Smooth muscle cell of the brain vasculature (primary cell): ENCODE data around the gene ZEB2.
"Not testable (repeated sequence)": the region's sequence is repeated elsewhere in the genome, so short reads cannot be mapped to it uniquely, and the experiment has no call there.

ENCODE experiments used
- DNase-seq: peaks from one replicate; pipeline ENCODE4 v3.0.0-alpha.2; 2012; ENCODE audit warnings: low read depth, low spot score

The ZEB2 gene

GRCh38 chr2:144385381-144385780, 134.5 kb downstream of the ZEB2 start:
- DNase-seq, result no peak

GRCh38 chr2:144383571-144384100, 136.3 kb downstream of the ZEB2 start:
- no peak for DNase-seq

DNA sequence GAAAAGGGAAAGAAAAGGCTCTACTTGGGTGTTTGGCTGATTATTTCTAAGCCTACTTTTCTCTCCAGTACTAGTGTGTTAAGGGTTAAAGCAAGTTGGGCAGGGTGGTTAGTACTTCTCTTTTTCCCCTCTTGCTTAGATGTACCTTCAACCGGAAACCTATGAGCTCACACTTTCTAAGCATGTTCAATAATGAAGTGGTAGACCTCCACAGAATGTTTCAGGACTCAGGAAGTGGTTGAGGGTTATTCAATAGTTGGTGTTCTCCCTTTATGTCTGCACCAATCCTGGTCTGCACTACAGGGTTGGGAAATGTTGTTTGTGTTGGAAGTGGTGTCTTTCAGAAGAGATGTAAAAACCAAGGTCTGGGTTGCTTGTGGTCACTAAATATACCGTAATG, 137.1 kb downstream of the ZEB2 start:
- no peak for DNase-seq

- DNase-seq, result no peak
Measured at GRCh38 chr2:144381716-144382115, 138.2 kb downstream of the ZEB2 start.

GRCh38 chr2:144379851-144380311, 140.0 kb downstream of the ZEB2 start:
- no peak for DNase-seq

DNA sequence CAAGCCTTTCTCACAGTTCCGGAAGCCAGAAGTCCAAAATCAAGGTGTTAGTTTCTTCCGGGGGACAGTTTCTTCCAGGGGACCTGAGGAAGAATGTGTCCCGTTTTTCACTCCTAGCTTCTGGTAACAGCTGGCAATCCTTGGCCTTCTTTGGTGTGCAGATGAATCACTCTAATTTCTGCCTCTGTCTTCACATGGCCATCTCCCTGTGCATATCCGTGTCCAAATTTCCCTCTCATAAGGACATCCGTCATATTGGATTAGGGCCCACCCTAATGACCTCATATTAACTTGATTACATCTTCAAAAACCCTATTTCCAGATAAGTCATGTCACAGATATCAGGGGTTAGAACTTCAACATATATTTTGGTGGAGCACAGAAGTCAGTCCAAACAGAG, 141.4 kb downstream of the ZEB2 start:
- DNase-seq, result no peak

DNA sequence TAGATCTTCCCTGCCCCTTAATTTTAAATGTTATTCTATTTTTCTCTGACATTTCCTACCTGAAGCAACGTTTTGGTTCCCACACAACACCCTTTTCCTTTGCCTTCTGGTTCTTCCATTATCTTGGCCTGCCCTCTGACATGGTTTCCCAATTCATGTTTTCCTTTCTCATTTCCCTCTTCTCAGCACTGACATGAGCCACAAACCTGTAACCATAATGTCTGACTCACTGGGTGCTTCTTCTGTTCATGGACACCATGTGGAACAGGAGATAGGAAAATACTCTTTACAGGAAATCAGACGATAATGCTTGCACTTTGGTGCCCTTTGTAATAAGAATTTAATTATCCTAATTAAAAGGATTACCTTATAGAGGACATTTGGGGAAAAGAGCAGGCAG, 142.0 kb downstream of the ZEB2 start:
- no peak for DNase-seq

- no peak for DNase-seq
Measured at GRCh38 chr2:144376926-144377325, 143.0 kb downstream of the ZEB2 start.

DNA sequence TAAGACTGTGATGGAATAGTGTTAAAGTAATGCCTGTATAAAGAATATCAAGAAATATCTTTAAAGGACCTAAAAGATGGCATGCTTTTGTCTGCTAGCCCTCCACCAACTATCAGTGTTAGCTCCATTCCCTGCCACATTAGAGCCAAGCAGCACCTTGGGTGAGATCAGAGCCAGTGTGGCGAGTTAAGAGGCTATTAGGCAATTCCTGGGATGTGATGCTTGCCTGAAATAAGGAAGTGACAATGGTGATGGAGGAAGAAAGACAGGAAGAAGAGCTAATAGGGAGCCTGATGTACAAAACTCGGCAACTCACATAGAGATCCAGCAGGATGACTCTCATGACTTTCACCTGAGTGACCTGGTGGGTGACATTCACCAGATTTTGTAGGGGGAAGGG, 143.5 kb downstream of the ZEB2 start:
- no peak for DNase-seq

GRCh38 chr2:144374163-144374661, 145.7 kb downstream of the ZEB2 start:
- no peak for DNase-seq

- no peak for DNase-seq
Measured at GRCh38 chr2:144372410-144373080, 147.4 kb downstream of the ZEB2 start.

DNA sequence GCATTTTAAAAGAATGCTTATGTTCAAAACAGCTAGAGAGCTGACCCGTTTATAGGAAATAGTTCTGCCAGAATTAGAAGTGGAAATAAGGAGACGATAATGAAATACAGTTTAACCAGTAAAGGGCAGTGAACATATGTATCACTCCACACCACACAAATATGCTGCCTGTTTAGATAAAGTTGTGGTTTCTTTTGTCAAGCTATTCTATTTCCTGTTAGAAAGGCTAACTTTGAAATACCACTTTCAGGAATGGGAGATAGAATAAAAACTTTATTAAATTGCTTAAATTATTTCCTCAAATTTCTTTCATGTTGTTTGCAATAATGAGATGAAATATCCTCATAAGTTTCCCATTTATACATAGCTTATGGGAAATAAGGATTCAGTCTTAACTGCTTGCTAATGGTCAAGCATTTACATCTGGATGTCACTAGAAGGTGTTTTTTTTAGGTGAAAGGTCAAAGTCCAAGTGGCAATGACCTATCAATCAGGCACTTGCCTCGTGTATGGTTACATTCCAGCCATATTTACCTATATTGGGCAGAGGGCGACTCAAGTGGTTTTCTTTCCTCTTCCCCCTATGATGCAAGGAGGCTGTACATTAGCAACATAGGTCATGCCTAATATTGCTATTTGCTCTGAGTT, 148.9 kb downstream of the ZEB2 start:
- DNase-seq, result no peak

- no peak for DNase-seq
Measured at GRCh38 chr2:144369416-144369815, 150.5 kb downstream of the ZEB2 start.

- DNase-seq, result no peak
Measured at GRCh38 chr2:144366825-144367429, 153.0 kb downstream of the ZEB2 start.

- DNase-seq, result peak; percentile 87
Measured at GRCh38 chr2:144364944-144365738, 154.8 kb downstream of the ZEB2 start.

GRCh38 chr2:144364247-144364646, 155.7 kb downstream of the ZEB2 start:
- DNase-seq, result not testable (repeated sequence)

DNA sequence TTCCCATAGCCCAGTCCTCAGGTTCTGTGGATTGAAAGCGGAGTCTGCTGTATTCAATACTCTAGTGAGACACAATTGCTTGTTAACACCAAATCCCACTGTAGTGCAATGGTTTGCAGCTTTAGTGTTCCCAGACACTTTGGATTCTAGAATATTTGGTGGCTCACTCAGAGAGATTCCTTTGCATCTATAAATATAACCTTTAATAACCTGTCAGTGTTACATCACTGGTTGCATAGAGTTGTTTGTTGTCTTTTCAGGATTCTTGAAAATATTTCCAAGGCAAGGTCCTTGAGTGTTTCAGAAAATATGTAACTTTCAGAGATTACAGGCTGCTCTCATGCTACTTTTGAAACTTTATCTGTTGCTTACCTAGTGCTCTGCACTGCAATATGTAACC, 157.5 kb downstream of the ZEB2 start:
- DNase-seq, result no peak

DNA sequence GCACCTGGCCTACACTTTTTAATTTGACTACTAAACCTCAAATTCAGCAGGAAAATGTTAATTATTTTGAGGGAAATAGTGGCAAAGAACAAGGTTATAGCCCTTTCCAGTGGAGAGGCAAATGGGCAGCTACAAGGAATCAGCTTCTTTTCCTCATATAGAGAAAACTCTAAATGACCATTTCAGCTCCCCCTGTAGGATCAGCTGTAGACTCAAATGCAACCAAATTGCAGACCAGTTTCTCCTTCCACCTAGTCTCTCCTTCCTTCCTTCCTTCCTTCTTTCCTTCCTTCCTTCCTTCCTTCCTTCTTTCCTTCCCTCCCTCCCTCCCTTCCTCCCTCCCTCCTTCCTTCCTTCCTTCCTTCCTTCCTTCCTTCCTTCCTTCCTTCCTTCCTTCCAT, 158.2 kb downstream of the ZEB2 start:
- DNase-seq, result no peak

DNA sequence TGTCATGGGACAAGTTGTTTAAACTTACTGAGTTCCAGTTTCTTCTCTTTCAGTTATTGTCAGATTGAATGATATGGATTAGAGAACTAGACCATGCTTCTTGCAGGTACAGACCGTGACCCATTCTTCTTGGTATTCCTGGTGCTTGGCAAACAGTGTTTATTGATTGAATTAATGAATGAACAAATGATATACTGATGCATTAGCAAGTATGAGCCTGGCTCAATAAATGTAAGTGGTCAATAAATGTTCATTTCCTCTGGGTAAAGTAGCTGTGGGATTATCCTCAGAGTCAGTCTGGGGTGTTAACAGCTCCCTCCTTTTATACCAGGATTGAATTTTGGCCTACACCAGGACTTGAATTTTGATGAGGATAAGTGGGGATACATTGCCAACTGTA, 160.2 kb downstream of the ZEB2 start:
- no peak for DNase-seq

- no peak for DNase-seq
Measured at GRCh38 chr2:144358979-144359541, 160.9 kb downstream of the ZEB2 start.

DNA sequence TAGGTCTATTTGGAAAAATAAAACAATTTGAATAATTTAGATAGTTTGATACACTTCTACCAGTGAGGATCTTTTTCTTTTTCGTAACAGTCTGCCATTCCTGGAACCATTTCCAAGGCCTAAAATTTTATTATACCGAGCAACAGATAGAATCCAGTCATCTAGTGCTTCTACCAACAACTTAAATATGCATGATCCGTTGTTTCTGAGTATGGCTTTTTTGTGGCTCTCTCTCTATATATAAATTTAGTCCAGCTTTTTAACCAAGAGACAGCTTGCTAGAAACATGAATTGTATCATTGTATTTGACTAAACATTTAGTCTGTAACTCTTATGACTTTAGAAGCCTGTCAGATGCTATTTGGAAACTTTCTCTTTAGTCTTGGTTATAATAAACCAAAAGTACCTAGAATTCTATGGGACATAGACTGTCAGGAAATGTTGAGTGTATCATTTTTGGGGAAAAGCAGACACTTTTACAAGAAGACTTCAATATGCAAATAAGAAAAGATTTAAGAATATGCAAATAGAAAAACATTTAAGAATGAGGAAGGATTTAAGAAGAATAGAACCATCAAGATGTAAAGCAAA, 161.4 kb downstream of the ZEB2 start:
- DNase-seq, result no peak
